Body of pancreas (tissue), 4 donors: ENCODE results near the gene MYOCD. TPM values are rescaled to one million over a fixed set of nuclear protein-coding genes. Genes with fewer than 3 reads are reported as not detected.

Source experiments
- ATAC-seq: fragments of 150-250 bp; one replicate; pipeline ENCODE4 v1.9.1; 2016
- DNase-seq, 4 donors: peaks; one replicate each; pipeline ENCODE4 v3.0.0-alpha.2; 2019
- H3K27ac ChIP-seq, 4 donors: fragments of 200-600 bp; sonication (generic); 1 replicate in 3 of 4; 2 replicates in 1 of 4; pipeline versions ENCODE4 v1.5.1 to v1.6.1; 2016 to 2019; ENCODE audit warnings: mild to moderate bottlenecking in 1 of 4, mixed read lengths in 1 of 4, moderate library complexity in 1 of 4
- H3K27me3 ChIP-seq, 2 donors: fragments of 200-600 bp; sonication (generic); one replicate each; pipeline ENCODE4 v1.6.0; 2016; ENCODE audit warnings: mild to moderate bottlenecking in 1 of 2
- H3K36me3 ChIP-seq, 2 donors: fragments of 200-600 bp; sonication (generic); replicated peaks in 1 of 2; 2 replicates each; pipeline ENCODE4 v1.5.1; 2016; ENCODE audit warnings: low read depth in 2 of 2; ENCODE audit not compliant: insufficient read depth in 1 of 2
- H3K4me1 ChIP-seq: fragments of 200-600 bp; sonication (generic); one replicate; pipeline ENCODE4 v1.6.0; 2016
- H3K4me3 ChIP-seq, 2 donors: fragments of 200-600 bp; sonication (generic); 1 replicate in 1 of 2; 2 replicates in 1 of 2; pipeline ENCODE4 v1.5.1; 2016 to 2019
- H3K9me3 ChIP-seq, 3 donors: fragments of 200-600 bp; sonication (generic); 1 replicate in 2 of 3; 2 replicates in 1 of 3; pipeline ENCODE4 v1.5.1; 2016
- POLR2A ChIP-seq, 3 donors: fragments of 450-650 bp; IDR thresholded peaks; one replicate each; pipeline ENCODE4 v1.6.1; 2016; ENCODE audit warnings: antibody characterized with exemption in 3 of 3, mild to moderate bottlenecking in 2 of 3
- WGBS, 2 donors: methylation state at CpG; one replicate each; pipeline ENCODE4 v1.1.5; 2017; 5-methylcytosine and 5-hydroxymethylcytosine counted together
- intact Hi-C: fragments of 100-400 bp; cut with DNase I; formaldehyde crosslinking; loops from one replicate; pipeline ENCODE4 v1.15.1; 2023
- total RNA-seq, 2 donors: library from RNA; depleted of rRNA; stranded (reverse); fragments of >200 nt; gene quantifications; one replicate each; pipeline ENCODE4 v1.1.0, GENCODE V29; 2016
- TF ChIP-seq, protein P1 (sequence below), 7 experiments: fragments of 450-650 bp in 4 of 7; fragments of 200-600 bp in 3 of 7; sonication (generic) in 3 of 7; IDR thresholded peaks; one replicate each; pipeline ENCODE4 v1.5.1; 2016 to 2019; ENCODE audit warnings: antibody characterized with exemption in 7 of 7

The MYOCD gene
- total RNA-seq, 2 donors from 2014 or later, result 0.52 to 0.66 TPM

DNA sequence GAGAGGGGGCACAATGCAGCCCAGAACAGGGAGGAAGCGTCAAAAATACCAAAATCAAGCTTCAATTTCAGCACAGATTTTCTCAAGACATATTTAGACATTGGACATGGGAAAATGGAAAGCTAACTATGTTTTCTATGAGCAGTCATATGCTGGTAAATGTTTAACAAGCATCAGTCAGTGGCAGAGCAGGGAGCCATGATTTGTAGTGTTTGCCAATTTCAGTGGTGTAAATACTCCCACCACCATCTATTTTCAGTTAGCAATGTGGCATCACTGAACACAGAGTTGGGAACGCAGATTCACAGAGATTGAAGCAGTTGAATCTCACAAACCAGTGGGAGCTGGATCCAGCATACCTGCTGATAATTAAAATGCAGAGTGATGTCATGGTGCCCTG is 24.6 kb upstream of the MYOCD start:
- 70 to 77% methylated on average over 2 of the region's 2 CpGs for WGBS, 2 donors
- intact Hi-C loops, result no loop called here
- no peak for ATAC-seq
- no peak overlapping the region for H3K27ac ChIP-seq
- no peaks in the 10 kb centered on the region for H3K9me3 ChIP-seq
- H3K4me3 ChIP-seq, result no peak overlapping the region
- no peak for DNase-seq
- no peaks in the 10 kb centered on the region for H3K36me3 ChIP-seq
- H3K4me1 ChIP-seq, result no peaks in the 10 kb centered on the region
- TF ChIP-seq, protein P1, sequence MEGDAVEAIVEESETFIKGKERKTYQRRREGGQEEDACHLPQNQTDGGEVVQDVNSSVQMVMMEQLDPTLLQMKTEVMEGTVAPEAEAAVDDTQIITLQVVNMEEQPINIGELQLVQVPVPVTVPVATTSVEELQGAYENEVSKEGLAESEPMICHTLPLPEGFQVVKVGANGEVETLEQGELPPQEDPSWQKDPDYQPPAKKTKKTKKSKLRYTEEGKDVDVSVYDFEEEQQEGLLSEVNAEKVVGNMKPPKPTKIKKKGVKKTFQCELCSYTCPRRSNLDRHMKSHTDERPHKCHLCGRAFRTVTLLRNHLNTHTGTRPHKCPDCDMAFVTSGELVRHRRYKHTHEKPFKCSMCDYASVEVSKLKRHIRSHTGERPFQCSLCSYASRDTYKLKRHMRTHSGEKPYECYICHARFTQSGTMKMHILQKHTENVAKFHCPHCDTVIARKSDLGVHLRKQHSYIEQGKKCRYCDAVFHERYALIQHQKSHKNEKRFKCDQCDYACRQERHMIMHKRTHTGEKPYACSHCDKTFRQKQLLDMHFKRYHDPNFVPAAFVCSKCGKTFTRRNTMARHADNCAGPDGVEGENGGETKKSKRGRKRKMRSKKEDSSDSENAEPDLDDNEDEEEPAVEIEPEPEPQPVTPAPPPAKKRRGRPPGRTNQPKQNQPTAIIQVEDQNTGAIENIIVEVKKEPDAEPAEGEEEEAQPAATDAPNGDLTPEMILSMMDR (IDR thresholded peaks at IDR 0.05), result no peak
- no peaks in the 10 kb centered on the region for H3K27me3 ChIP-seq

DNA sequence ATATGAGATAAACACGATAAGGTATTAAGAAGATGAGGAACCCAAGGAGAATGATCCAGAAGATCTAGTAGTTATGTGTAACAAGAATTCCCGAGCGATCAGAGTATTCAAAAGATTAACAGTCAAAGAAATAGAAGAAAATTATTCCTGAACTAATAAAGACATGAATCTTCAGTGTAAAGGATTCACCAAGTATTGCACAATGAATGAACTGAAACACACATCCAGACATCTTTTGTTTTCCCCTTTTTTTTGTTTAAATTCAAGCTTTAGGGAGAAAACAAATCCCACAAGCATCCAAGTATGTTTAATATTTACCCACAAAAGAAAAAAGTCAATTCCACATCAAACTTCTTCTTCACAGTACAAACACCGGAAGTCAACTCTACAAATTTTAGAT is 23.7 kb upstream of the MYOCD start:
- ATAC-seq, result no peak
- H3K36me3 ChIP-seq, result no peaks in the 10 kb centered on the region
- intact Hi-C loops, result no loop called here
- no peaks in the 10 kb centered on the region for H3K27me3 ChIP-seq
- no peaks in the 10 kb centered on the region for H3K9me3 ChIP-seq
- 59 to 63% methylated on average over 4 of the region's 4 CpGs for WGBS, 2 donors
- TF ChIP-seq POLR2A (IDR thresholded peaks at IDR 0.05), result no peak
- TF ChIP-seq, protein P1 (IDR thresholded peaks at IDR 0.05), result no peak
- no peak overlapping the region for H3K27ac ChIP-seq
- no peak for DNase-seq
- no peak overlapping the region for H3K4me3 ChIP-seq
- H3K4me1 ChIP-seq, result no peaks in the 10 kb centered on the region

DNA sequence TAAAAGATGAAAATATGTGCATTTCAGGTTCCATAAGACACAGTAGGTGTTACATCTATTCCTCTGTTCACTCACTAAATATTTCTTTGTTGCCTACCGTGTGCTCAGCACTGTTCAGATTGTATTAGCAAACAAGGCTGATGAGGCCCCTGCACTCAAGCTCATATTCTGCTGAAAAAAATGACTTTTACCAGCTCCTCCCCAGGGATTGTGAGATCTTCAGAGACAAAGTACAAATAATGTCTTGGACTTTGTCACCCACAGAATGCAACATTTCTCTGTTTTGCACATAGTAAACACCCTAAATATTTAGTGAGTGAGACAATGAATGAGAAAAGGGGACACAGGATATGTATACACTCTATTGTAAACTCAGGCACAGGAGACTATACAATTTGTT is 21.9 kb upstream of the MYOCD start:
- no peak overlapping the region for H3K4me3 ChIP-seq
- H3K36me3 ChIP-seq, result no peaks in the 10 kb centered on the region
- H3K4me1 ChIP-seq, result no peaks in the 10 kb centered on the region
- DNase-seq, result no peak
- no peaks in the 10 kb centered on the region for H3K27me3 ChIP-seq
- TF ChIP-seq POLR2A (IDR thresholded peaks at IDR 0.05), result no peak
- TF ChIP-seq, protein P1 (IDR thresholded peaks at IDR 0.05), result no peak
- H3K9me3 ChIP-seq, result no peaks in the 10 kb centered on the region
- no peak for ATAC-seq
- intact Hi-C loops, result no loop called here
- 33 to 45% methylated on average over 1 of the region's 1 CpG for WGBS, 2 donors
- H3K27ac ChIP-seq, result no peak overlapping the region

DNA sequence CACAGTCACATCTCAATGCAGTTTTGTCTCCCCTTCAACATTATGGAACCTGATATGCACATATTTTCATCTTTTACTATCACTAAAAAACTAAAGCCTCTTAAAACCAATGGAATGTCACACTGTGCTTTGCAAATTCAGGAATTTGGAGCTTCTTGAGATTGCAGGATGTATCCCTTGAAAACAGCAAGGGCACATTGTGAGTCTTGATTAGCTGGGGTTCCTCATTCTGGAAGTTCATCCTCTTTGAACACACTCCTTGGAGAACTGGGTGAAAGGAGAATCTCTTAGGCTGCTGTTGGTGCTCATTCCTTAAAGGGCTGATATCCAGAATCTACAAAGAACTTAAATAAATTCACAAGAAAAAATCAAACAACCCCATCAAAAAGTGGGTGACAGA is 21.1 kb upstream of the MYOCD start:
- no peaks in the 10 kb centered on the region for H3K9me3 ChIP-seq
- DNase-seq, result no peak
- no peaks in the 10 kb centered on the region for H3K36me3 ChIP-seq
- no peak for TF ChIP-seq POLR2A (IDR thresholded peaks at IDR 0.05)
- TF ChIP-seq, protein P1 (IDR thresholded peaks at IDR 0.05), result no peak
- no peak for ATAC-seq
- H3K4me1 ChIP-seq, result no peaks in the 10 kb centered on the region
- no peak overlapping the region for H3K27ac ChIP-seq
- intact Hi-C loops, result no loop called here
- no peaks in the 10 kb centered on the region for H3K27me3 ChIP-seq
- no peak overlapping the region for H3K4me3 ChIP-seq

DNA sequence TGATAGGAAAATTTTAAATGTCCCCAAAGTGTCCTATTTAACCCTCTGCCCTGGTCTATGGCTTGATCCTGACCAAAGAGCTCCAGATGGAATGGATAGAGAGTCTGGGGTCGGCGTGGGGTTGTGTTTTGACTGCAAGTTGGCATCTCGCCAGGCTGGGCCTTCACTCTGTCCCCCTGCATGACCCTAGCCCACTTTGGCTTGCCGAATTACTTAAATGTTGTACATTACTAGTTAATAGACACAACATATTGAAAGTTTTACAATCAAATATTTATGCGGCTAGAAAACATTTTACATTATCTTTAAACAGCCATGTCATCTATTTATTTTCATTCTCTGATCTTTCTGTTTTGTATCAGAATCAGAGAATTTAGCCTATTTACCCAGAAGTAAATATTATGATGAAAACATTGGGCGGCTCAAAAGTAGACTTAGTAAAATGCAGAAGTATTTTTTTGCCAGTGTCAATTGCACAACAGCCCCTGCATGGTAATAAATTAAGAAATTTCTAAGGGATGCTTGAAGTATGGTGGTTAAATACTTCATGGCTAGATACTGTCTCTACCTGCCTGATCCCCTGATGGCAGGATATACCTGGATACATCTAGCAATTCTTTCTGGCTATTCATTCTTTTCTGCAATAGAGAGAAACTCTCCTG is 18.8 kb upstream of the MYOCD start:
- TF ChIP-seq POLR2A (IDR thresholded peaks at IDR 0.05), result no peak
- TF ChIP-seq, protein P1 (IDR thresholded peaks at IDR 0.05), result no peak
- Histone ChIP-seq H3K9me3 (no peaks in the 10 kb centered on the region), H3K4me3 (no peak overlapping the region), H3K4me1 (no peaks in the 10 kb centered on the region), H3K27me3 (no peaks in the 10 kb centered on the region), H3K36me3 (no peaks in the 10 kb centered on the region), H3K27ac (no peak overlapping the region)
- intact Hi-C loops, result no loop called here
- ATAC-seq, result no peak
- WGBS, 2 donors, result 56 to 62% methylated on average over 6 of the region's 6 CpGs
- no peak for DNase-seq
